Right lung (tissue), 5 donors: ENCODE results near the gene LIN7B. TPM values are rescaled to one million over a fixed set of nuclear protein-coding genes. Genes with fewer than 3 reads are reported as not detected.
"Not testable (repeated sequence)": the region's sequence is repeated elsewhere in the genome, so short reads cannot be mapped to it uniquely, and the experiment has no call there.

Experiments
- DNase-seq, 2 donors: peaks; one replicate each; pipeline ENCODE4 v3.0.0-alpha.2; 2013
- polyA plus RNA-seq, 5 donors: library from polyadenylated mRNA; unstranded; fragments of 120-200 nt; gene quantifications; one replicate each; pipeline versions ENCODE4 v1.2.1 to v1.2.3, GENCODE V29; 2013; ENCODE audit warnings: inconsistent platforms in 1 of 5, low replicate concordance in 1 of 5; ENCODE audit not compliant: insufficient read length in 5 of 5, insufficient read depth in 1 of 5

The LIN7B gene
- polyA plus RNA-seq, 5 donors, result 6.4 to 14.5 (median 8.3) TPM

DNA sequence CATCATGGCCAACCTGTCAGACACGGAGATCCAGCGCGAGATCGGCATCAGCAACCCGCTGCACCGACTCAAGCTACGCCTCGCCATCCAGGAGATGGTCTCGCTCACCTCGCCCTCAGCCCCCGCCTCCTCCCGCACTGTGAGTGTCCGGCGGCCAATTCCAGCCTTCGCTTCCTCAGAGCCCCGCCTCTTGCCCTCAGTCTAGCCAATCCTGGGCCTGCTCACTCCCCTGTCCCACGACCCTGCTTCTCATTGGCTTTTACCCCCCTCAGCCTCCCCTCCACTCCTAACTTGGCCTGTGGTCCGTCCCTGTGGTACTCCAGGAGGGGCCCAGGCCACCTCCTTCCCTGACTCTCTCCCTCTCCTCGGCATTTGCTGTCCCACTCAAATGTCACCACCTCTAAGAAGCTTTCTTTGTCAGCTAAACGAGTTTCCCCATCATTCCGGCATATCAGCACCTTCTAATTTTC is 28.7 kb downstream of the LIN7B start:
- DNase-seq, result peak; percentile 86 to 90

DNA sequence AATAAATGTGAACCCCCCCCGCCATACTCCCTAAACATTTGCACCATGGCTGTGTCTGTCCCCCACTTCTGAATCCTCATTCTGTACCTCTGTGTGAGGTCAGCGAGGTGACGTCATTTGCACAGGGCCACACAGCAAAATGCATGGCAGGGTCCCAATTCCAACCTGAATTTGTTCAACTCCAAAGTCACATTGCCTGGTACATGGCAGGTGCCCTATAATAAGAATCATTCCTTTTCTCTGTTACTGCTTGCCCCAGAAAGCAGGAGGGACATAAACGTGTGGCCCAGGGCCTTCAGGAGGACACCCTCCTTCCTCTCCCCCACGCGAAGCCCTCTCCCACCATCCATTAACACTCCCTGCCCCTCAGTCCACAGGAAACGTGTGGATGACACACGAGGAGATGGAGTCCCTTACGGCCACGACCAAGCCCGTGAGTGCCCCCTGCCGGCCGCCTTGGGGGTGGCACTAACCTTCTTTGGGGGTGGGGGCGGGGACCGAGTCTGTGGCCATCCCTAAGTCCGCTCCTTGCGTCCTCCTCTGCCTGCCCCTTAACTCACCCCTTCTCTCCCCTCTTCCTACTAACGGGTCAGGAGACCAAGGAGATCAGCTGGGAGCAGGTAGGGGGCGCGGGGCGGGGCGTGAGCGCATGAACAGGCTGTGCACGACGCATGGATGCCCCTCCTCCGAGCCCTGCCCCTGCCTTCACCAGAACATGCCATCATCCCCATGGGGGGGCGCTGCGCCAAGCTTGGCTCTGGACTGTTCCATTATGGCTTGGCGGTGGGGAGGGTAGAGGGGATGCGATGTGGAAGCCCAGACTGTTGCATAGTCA is 31.6 kb downstream of the LIN7B start:
- peak in 1 of 2 donors; percentile 69 for DNase-seq

DNA sequence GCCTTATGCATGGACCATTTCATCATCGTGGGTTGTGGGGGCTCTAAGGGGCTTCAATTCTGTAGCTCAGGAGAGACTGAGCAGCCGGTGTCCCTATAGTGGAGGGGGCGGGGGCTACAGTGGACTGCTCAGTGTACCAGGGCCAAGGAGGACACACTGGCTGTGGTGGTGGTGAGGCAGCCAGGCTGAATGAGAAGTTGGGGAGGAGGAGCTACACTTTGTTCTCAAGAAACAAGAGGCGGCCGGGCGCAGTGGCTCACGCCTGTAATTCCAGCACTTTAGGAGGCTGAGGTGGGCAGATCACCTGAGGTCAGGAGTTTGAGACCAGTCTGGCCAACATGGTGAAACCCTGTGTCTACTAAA is 32.2 kb downstream of the LIN7B start:
- DNase-seq, result not testable (repeated sequence)

DNA sequence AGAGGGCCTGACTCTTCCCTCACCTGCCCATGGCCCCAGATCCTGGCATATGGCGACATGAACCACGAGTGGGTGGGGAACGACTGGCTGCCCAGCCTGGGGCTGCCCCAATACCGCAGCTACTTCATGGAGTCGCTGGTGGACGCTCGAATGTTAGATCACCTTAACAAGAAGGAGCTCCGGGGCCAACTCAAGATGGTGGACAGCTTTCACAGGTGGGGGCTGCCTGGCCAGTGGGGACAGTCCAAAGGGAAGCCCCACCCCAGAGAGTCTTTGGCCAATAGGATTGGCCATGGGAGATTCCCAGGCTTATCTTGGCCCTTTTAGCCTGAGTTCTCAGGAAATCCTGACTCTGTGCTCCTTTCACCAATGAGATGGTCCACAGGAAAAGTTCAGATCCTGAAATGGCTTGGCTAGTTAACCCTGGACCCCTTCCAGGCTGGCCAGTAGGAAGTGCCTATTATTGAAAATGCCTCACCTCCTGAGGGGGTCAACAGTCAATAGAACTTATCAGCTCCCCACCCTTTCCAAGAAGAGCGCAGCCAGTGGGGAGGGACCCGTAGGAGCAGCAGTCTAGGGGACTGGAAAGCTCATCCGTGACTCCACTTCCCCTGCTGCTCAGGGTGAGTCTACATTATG is 34.0 kb downstream of the LIN7B start:
- no peak for DNase-seq

DNA sequence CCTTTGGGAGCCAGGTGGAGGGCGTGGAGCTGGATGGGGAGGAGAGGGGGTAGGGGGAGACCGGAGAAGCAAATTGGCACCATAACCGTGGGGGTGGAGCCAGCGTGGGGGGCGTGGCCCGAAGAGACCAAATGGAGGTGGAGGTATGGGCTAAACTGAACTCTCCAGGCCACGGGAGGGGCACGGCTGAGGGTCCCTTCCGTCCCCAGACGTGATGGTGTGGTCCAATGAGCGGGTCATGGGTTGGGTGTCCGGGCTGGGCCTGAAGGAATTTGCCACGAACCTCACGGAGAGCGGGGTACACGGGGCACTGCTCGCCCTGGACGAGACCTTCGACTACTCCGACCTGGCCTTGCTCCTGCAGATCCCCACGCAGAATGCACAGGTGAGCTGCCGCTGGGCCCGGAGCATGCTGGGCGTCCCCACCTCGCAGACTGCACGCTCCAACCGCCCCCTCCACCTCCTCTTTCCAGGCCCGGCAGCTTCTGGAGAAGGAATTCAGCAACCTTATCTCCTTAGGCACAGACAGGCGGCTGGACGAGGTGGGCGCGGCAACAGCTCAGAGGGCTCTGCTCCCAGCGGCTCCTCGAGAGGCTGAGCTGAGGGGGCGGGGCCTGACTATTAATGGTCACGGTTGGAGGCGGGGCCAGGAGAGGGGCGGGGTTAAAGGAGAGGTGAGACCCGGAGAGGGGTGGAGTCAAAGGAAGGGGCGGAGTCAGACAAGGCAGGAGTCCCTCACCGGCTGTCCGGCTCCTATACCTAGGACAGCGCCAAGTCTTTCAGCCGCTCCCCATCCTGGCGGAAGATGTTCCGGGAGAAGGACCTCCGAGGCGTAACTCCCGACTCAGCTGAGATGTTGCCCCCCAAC is 34.8 kb downstream of the LIN7B start:
- DNase-seq, result peak; percentile 93 to 95

DNA sequence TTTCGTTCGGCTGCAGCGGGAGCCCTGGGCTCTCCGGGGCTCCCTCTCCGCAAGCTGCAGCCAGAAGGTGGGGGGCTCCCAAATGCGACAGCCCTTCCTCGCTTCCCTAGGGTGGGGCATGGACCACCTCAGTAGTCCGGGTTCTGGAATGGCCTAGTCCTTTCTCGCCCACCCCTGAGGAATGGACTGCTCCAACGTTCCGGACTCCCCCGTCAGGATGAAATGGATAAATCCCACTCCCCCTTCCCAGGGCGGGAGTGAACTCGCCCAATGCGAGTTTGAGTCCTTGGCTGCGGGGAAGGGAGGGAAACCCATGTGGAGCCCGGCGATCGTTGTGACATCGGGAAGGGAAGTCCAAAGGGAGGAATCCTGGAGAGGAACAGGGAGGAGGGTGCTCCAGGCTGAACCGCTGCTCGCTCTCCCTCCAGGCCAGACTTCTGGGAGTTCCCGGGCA is 35.5 kb downstream of the LIN7B start:
- peak; percentile 88 for DNase-seq

DNA sequence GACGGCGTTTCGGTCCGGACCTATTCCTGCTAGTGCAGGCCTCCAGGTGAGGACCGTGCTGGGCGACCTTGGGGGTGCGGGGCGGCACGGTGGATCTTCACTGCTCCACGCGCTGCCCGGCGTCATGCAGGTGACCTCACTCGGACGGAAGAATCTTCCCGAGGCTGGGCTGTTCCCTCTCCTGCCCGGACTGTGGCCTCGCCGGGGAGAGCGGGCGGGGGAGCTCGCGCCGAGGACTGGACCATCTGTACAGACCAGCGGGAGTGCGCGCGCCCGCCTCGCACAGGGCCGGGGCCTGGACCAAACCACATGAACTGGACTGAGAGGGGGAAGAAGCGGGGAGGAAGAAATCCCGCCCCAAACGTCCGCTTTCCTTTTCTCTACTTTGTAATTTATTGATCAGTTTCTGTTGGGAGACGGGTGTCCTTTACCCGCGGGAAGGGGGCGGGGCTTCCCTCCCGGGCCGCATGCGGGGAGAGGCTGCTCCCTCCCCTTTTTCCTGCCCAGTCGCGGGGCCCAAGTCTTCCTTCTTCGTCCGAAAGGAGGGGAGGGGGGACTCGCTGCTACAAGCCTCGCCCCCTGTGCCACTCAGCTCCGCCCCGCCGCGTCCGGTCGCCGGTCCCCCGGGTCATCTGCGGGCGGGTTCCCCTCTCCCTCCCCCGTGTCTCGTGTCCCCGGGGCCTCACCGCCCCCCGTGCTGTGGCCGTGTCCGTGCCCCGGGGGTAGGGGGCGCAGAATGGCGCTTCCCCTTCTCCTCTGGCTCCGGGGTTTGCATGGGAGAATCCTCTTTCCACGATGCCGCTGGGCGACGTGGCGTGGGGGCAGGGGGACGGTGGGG is 36.2 kb downstream of the LIN7B start:
- peak; percentile 91 to 93 for DNase-seq

DNA sequence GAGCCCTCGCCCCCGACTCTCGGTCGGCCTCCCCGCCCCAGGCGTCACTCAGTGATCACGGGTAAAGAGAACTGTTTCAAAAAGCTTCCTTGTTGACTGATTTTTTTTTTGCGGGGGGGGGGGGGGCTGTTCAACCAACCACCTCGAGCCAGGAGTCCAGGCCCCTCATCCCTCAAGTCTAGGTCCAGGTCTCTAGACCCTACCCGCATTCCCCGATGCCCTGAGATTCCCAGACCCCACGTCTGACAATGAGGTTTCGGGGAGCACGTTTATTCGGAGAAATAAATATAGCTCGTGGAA is 36.7 kb downstream of the LIN7B start:
- no peak for DNase-seq

DNA sequence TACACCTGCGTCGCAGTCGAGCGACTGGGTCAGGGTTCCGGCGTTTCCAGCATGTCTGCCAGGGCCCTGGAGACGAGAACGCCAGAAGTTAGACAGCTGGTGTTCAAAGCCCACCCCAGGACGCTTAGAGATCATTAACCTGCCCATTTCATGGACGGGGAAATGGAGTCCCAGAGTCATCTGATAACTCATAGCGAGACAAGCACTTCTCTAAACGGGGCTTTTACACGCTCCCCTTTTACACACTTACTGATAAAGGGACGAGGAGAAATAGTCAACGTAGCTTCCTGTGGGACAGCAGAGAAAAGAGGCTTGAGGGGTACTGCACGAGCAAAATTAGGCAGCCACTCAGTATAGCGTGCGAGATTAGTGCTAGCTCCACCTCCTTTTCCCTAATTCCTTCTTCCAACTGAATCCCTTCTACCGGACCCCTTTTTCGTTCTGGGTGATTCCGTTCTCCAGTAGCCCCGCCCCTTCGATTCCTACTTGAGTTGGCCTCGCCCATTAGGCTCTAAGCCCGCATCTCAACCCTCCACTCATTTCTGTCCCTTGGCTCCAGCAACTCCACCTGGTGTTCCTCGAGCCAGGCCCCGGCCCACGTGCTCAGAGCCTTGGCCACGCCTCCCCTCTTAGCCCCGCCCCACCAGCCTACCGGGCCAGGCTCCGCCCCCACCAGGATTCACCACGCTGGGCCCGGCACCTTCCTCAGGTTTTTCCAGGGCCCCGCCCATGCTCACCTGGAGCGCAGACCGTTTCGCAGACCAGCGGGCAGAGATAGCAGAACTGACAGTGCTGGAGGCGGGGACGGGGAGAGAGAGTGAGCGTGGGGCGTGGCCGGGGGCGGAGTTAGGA is 37.3 kb downstream of the LIN7B start:
- DNase-seq, result no peak

DNA sequence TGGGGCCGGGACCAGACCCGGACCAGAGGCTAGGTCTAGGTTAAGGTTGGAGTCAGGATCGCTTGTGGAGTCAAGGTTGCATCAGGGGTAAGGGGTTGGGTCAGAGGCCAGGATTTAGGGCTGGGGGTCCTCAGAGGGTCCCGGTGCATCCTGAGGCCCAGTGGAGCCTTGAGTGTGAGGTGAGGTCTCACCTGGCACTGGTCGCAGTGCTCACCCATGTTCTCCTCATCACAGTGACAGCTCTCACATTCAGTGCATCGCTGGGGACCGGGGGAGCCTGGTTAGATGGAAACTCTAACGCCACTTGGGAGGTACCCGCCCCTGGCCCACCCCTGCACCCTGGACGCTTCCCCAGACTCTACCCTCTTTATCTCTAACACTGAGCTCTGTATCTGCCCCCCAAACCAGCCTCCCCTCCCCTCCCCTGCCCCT is 38.0 kb downstream of the LIN7B start:
- DNase-seq, result no peak

DNA sequence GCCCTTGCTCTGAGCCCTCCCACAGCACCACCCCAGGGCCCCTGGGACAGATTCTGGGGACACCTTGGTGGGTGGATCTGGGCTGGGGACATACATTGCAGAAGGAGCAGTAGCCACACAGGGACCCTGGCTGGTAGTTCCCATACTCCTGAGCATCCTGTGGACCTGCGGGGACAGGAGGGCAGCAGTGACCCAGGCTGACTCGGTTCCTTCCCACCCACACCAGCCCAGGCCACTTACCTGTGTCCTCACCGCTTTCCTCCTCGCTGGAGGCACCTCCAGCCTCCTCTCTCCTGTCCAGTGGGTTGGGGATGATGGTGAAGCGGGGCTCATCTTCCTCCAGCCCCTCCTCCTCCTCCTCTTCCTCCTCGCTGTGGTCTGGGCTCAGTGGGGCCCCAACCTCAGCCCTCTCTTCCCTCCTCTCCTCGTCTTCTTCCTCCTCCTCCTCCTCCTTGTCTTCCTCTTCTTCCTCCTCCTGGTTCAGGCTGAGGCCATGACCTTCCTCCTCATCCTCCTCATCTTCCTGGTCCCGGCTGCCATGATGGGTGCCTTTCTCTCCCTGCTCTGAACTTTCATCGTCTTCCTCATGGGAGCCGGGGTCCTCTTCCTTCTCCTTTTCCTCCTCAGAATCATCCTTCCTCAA is 39.1 kb downstream of the LIN7B start:
- no peak for DNase-seq

DNA sequence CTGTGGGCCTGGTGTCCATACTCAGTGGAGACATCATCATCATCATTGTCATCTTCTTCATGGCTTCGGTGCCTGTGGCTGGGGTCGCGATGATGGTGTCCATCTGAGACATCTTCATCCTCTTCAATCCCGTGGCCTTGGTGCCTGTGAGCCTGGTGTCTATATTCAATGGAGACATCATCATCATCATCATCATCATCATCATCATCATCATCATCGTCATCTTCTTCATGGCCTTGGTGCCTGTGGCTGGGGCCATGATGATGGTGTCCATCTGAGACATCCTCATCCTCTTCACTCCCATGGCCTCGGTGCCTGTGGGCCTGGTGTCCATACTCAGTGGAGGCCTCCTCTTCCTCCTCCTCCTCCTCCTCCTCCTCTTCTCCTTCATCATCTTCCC is 40.1 kb downstream of the LIN7B start:
- DNase-seq, result no peak

DNA sequence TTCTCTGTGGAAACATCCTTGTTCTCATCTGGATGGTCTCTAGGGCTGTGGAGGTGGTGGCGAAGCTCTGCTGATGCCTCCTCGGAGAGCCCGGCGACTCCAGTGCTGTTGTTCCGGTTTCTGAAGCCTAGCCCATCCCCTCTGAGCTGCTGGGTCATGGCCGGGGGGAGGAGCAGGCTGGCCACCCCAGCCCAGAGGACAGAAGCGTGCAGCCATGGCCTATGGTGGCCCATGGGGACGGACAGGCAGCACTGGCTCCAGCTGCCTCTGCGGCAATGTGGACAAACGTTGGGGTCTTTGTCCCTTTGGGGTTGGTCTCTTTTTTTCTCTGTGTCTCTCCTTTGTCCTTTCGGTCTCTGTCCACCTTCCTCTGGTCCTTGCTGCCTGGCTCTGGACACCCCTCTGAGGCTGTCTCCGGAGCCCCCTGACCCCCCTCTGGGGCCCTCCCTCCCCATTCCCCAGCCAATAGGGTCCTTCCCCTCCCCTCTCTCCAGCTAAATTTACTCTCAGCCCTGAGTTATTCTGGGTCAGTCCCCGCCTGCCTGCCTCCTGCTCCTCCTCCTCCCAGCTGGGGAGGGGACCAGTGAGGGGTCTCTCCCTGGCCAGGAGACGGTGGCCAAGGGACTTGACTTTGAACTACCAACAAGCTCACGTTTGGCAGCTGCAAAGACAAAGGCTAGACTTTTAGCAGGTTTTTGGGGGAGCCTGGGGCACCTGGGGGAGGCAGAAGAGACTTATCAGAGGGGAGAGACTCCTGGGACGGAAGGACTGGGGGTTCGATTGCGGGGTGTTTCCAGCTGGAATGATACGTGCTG is 41.0 kb downstream of the LIN7B start, which contains the start of gene HRC:
Gene HRC, minus strand, starts transcription at position 392 of the 815 bp plus-strand sequence. Its CDS starts 159 bp downstream, at position 233.
- no peak for DNase-seq

DNA sequence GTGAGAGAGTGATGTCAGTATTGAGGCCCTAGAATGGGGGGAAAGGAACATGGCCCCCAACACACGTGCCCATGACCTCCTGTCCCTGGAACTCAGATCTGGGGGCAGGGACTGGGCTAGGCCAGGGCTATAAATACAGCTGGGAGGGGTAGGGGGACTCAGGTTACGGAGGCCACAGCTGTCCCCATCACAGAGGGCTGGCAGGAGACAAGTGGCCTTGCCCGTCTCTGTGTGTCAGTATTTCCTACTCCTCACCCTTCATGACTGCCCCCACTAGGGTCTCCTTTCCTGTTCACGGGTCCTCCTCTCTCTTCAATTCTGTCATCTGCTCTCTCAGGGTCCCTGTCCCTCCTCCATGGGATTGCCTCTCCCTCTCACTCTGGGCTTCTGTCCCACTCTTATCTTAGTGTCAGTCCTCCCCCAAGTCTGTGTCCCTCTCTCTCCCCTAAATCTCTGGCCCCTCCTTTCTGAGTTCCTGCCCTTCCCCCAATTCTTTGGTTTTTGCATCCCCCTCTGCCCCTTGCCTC is 41.7 kb downstream of the LIN7B start:
- no peak for DNase-seq

DNA sequence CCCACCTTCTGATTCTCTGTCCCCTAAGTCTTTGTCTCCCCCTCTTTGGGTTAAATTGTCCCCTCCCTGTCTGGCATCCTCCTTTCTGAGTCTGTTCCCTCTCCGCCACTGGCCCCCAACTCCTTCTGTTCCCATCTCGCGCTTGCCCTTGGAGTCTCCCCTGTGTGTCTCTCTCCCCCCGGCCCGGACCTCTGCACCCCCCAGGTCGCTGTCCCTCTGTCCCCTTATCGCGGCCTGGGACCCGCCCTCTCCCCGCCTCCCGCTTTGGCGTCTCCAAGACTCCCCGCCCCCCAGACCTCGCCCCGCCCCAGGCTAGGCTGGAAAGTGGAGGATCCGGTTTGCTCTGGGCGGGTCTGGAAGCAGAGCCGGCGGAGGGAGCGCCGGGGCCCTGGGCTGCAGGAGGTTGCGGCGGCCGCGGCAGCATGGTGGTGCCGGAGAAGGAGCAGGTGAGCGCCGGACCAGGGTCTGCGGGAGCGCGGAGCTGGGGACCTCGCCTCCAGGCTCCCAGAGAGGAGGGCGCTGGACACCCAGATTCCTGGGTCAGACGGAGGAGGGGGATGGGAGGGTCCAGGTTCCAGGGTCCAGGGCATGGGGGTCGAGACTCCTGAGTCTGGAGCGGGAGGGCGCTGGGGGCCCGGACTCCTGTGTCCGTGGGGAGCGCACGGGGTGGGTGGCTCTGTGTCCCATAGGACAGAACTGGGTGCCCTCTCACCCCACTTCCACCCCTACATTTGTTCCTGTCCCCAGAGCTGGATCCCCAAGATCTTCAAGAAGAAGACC is 43.5 kb downstream of the LIN7B start, which contains the start of gene TRPM4:
Gene TRPM4, plus strand, starts transcription at position 348 of the 780 bp plus-strand sequence. Its CDS starts 75 bp downstream, at position 423.
- DNase-seq, result peak; percentile 85 to 86

DNA sequence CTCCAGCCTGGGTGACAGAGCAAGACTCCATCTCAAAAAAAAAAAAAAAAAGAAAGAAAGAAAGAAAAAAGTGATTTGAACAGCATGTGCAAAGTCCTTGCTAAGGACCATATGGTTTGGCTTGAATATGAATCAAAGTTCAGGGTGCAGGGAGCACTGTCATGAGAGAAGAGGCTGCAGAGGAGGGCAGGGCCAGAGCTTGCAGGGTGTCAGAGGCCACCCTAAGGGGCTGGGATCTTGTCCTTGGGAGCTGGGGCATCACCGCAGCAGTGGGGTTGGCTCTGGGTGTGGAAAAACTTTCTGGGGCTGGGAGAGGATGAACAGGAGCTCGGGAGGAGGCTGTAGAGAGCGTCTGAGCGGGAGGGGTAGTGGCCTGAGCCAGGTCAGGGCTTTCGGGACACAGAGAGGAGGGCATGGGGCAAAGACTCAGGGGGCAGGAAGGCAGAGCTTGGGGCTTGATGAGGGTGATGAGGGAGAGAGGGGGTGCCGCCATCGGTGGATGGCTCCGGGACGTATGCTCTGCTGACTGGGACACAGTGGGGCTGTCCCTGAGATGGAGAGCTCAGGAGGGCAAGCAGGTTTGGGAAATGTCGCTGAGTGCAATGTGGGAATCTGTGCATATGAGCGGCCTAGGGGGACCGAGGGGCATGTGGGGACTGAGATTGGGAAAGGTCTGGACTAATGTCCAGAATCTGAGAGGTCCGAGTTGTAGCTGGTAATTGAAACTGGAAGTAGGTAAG is 46.5 kb downstream of the LIN7B start:
- no peak for DNase-seq

DNA sequence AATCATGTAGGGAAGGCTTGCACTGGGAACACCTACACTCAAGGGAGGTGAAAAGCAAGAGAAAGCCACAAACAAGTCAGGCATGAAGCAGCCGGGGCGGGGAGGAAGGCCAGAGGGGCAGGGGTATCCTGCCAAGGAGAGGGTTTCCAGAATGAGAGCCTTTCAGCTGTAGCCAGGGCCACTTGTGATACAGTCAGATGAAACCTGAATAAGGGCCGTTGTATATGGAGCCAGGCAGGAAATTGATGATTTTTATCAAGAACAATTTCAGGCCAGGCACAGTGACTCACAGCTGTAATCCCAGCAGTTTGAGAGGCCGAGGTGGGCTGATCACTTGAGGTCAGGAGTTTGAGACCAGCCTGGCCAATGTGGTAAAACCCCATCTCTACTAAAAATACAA is 47.8 kb downstream of the LIN7B start:
- DNase-seq, result no peak
